Measurements from ENCODE around the gene ZFHX3.

The ZFHX3 gene

DNA sequence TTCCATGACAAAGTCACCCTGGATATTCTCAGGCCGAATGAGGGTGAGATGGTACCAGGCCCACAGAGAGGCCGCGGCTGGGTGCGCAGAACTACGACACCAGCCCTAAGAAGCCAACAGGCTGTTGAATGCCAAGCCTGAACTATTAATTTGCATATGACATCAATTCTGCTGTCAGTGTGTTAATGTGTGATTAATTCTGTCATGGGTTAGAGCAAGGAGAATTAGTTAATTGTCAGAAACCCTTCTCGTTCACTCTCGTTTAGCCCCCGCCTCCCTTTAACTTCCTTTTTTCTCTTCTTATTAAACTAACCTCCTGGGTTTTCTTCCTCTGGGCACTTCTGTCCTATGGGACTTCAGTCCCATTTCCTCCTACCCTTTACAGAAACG lies 123.4 kb downstream of the ZFHX3 start:
- no peak for DNase-seq

DNA sequence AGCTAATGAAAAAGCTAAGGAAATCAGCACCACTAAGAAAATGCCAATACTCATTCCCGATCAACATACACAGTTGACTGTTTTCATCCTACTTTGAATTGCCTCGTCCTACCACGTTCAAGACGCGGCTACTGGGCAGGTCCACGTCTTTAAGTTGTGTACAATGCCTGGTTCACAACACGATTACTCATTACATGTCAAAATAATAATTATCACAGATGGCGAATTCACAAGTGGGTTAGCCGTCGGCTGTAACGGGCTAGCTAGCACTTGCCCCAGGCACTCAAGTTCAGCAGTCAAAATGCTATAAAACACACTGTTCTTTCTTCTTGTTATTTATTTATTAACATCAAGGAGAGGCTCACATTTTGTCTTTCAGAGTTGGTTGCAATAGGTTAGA lies 124.2 kb downstream of the ZFHX3 start:
- DNase-seq, result no peak

DNA sequence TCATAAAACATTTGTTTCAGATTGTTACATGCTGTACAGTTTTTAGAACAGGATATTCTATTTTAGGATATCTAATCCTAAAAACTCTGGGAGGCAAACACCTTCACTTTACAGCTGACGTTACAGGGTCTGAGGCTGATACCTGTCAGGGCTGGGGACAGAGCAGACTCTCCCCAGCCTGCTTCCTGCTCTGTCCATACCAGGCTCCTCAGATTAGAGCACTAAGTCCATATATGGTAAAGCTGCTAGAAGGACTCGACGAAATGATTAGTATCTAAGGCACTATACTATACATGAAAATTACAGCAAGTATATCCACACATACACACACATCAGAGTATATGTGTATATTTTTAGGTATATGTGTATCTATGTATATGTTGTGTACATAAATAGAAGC lies 125.2 kb downstream of the ZFHX3 start:
- no peak for DNase-seq

DNA sequence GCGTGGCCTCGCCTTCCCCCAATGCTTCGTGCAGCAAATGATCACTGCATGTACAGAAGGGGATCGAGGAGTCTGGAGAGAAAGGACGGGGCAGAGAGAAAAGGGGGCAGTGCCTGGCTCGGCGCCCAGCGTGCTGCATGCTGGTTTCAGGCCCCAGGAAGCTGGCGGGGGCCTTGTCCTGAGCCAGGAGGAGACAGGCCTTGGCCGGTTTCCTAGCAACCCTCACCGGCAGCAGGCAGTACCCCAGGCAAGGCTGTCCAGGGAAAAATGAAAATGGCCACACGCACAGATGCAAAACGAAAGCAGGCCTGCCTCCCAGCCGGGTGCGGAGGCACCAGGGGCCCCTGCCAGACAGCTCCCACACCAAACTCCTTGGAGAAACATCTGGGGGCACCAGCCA lies 126.3 kb downstream of the ZFHX3 start:
- DNase-seq, result no peak

DNA sequence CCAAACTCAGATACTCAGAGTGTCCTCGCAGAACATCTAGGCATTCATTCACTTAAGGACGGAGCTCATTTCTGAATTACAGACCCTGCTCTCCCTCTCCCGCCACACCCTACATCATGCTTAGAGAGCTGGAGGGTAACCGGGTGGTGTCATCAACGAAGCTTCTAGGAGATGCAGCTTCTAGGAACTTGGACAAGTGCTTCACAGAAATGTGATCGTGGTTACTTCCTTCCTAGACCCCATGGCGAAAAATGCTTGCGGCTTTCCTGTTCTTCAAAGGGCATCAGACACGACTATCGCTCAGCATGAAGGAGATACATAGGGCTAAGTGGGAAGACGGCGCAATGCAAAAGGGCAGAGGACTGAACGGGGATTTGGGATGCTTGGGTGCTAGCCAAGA lies 126.8 kb downstream of the ZFHX3 start:
- no peak for DNase-seq

DNA sequence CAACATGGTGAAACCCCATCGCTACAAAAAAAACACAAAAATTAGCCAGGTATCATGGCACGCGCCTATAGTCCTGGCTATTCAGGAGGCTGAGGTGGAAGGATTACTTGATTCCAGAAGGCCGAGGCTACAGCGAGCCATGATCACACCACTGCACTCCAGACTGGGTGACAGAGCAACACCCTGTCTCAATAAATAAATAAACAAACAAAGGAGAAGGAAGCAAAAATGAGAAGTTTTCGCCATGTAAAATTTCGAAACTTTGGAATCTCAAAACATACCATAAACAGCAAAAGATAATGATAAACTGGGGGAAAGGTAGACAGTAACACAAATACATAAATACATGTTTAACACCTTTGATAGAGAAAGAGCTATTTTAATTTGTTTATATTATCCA lies 130.9 kb downstream of the ZFHX3 start:
- DNase-seq, result no peak

DNA sequence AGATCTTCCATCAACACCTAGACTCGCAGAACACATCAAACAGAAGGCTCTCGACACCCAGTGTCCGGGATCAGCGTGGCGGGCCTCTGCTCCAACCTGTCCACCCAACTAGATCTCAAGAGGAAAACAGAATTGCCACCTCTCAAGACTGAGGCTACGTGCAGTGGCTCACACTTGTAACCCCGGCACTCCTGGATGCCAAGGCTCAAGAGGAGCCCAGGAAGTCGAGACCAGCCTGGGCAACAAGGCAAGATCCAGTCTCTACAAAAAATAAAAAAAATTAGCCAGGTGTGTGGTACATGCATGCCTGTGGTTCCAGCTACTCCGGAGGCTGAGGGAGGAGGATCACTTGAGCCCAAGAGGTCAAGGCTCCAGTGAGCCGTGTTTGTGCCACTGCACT lies 132.6 kb downstream of the ZFHX3 start:
- no peak for DNase-seq

DNA sequence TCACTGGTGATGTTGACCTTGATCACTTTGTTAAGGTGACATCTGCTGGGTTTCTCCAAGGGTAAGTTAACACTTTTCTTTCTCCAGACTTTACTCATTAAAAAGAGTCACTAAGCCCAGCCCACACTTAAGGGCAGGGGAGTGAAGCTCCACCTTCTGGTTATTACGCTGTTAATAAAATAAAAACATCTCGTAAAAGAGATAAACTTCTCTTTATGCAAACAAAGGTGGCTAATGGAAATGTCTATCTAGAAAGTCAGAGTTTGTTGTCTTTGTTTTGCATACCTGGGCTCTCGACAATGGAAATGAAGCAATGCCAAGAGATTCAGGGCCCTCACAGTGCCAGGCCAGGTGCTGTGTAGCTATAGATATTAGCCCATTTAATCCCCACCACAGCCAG lies 134.4 kb downstream of the ZFHX3 start:
- peak; percentile 10 for DNase-seq

DNA sequence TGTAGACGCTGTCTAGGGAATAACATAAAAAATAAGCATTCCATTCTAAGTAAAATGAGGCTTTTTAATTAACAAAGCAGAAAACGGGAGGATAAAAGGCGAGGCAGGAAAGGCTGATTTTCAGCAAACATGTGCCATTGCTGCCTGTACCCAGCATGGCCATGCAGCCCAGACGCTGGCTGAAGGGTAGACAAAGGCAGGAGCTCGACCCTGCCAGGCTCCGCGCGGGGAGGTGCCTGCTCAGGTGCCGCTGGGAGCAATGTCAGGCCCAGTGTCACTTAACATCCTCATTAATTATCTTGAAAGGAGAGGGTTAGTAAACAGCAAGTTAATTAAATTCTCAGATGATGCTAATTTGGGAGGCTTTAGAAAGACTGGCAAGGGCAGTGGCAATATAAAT lies 136.0 kb downstream of the ZFHX3 start:
- no peak for DNase-seq

DNA sequence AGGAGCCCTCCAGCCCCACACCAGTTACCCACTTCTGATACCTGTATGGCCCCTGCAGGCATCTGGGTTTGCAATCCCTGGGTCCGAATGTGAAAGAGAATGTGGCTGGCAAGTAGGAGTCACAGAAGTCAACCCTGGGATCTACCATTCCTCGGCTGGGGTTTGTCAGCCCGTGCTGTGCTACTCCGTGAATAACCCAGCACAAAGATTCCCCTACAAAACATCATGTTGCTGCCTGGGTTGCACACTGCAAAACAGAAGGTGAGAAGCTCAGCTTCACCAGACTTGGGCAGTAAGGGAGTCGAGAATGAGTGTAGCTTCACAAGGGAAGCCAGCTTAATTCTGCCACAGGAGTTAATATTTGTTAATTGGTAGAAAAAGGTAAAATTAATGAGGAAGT lies 137.1 kb downstream of the ZFHX3 start:
- no peak for DNase-seq

DNA sequence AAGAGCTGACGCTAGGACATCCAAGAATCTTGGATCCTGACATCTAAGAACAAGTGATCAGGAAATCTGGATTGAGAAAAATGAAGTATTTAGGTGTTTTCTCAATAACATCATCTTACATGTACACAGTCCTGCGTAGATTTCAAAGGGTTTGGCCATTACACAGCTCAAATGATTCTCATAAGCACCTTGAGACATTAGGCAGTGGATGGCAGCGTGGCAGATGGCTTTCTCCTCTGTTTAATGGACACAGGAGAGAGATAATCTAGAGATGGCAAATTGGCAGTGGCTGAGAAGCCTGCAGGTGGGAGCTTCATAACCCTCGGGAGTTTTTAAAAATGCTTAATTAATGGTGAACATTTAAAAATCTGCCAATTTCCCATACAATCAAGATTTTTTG lies 137.5 kb downstream of the ZFHX3 start:
- no peak for DNase-seq

DNA sequence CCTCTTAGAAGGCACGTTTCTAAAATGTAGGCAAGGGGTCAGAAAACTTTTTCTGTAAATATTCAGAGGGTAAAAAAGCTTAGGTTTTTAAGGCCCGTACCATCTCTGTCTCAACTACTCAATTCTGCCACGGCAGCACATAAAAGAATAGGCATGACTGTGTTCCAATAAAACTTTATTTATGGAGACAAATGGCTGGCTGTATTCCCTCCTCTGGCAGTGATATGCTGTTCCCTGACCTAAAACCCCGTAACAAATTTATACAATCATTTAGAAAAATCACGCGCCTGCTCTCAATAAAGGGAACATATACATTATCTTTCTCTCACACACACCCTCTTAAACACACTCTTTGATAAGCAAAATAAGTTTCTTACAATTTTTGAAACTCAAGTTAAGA lies 138.7 kb downstream of the ZFHX3 start:
- no peak for DNase-seq

DNA sequence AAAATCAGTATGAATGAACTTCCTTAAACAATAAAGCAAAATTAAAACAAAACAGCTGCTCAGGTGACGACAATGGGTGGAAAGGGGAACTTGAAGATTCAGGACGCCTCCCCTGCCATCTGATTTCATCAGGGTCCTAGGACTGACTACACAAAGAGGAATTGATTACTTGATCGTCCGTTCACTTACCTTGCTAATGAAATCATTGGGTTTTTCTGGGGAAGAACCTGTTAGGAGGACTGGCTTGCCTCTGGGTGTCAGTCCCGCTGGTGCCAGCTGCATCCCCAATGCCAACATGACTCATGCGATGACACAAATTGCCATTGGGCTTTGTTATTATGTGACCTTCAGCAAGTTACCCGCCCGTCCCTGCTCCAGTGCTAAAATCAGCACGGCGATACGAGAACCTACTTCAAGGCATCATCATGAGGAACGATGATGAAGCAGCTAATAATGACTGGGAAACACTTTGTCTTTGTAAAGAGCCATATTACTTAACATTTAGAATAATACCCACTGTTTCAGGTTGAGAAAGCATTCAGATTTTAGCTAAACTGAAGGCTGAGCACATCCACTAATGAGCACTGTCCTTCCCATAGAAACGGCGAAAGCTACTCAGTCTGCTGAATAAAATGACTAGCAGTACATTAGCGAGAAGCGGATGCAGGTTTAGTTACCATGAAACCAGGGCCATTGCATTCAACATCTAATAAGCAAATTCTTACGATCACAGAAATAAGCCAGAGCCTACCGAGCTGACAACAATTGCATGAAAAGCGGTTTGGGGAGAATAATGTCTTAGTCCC lies 139.4 kb downstream of the ZFHX3 start:
- DNase-seq, result no peak

DNA sequence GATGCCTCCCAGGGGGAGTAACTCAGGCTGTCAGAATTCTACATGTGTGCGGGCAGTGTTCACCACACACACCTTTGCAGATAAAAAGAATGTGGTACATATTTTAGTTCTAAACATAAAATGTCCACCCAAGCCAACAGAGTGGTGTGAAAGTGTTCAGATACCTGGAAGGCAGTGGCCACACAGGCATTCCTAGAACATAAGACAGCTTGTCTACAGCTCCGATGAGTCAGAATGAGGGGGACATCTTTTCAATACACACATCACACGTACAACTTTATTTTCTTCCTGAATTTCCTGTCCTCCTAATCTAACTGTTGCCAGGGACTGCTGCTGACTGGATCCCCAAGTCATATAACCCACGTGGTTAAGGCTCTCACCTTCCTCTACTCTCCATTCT lies 142.3 kb downstream of the ZFHX3 start:
- DNase-seq, result no peak

DNA sequence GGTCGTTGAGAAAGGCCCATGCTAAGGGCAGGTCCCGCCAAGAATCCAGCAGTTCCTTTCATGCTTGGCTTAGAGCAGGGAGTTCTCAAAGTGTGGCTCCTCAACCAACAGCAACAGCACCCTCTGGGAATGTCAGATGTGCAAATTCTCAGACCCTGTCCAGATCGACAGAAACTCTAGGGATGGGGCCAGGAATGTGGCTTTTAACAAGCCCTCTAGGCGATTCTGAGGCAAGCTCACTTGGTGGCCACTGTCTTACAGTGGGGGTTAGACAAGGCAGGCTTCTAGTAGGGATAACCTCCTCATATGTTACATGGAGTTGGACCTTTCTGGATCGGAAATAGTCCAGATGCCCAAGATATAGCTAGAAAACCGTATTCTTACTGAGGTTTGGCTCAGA lies 144.8 kb downstream of the ZFHX3 start:
- DNase-seq, result no peak

DNA sequence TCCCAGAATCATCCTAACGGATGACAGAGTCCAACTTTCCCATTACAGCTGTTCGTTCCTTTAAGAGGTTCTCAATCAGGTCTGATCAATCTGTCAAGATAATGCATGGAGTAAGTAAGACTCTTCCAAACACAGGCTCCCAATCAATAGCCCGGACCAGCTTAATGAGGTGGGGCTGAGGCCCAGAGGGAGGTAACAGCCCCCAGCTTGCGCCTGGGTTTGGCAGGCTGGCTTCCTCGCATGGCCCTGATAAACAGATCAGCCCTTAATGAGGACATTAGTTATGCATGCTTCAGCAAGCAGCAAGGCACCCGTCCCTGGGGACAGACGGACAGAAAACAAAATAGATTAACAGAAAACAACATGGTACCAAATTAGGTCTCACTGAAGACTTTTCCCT lies 145.7 kb downstream of the ZFHX3 start:
- DNase-seq, result no peak

DNA sequence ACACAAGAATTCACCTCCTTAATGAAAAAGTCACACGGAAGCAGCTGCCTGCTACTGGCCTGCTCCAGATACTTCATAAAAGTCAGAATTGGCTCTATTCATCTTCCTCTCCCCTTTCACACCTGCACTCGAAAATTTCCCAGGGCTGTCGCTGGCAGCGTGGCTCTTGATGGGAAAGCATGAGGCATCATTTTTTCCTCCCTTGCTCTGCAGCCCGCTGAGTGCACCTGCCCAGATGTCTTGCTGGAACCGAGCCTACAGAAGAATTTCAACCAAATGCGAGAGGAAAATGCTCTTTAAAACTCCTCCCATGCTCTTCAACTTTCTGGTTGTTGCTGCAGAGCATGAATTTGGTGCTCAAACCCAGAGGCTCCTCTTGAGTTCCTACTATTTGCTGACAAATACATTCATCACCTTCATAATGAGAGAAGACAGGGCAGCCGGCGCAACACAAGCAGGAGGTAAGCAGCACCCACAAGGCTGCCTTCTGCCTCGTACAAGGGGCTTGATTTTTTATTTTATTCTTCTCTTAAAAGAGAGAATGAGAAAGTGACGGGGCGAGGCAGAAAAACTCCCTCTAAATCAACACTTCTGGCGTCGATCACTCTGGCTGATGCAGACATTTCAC lies 146.8 kb downstream of the ZFHX3 start:
- no peak for DNase-seq

DNA sequence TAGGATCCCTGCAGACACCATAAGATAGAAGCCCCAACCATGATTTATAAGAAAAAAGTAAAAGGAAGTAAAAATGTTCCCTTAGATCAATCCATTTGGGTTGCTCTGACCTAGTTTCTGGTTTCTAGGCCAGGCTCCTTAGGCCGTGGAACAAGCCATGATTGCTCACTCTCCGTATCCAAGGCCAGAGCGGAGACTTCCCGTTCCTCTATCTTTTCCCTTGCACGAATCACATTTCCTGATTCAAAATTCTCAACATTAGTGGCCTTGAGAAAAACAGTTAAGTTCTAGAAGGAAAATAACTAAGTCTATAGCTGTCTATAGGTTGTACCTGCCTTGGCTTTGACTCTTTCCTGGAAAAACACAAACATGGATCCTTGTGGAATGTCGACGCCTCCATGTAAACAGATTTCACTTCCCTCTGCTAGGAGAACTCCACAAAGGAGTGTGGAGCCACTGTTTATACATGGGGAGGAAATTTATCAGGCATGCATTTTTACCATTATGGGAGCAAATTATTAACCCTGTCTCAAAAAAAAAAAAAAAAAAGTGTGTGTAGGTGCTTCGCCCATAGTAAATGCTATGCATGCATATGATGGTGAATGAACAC lies 149.6 kb downstream of the ZFHX3 start:
- no peak for DNase-seq

DNA sequence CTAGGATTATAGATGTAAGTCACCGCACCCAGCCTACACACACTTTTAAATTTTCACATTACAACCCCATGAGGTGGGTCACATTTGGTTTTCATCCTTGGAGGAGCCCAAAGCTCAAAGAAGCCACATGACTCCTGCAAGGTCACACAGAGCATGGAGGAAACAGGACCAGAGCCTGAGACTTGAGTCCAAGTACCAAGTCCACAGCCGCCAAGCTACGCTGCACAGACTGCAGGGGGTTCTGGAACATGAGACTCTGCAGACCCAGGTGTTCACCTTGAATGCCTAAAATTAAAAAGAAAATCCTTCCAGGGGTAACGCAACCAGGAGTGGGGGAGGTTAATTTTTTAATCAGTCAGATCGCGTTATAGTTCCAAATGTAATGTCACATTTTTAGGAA lies 150.2 kb downstream of the ZFHX3 start:
- DNase-seq, result no peak

DNA sequence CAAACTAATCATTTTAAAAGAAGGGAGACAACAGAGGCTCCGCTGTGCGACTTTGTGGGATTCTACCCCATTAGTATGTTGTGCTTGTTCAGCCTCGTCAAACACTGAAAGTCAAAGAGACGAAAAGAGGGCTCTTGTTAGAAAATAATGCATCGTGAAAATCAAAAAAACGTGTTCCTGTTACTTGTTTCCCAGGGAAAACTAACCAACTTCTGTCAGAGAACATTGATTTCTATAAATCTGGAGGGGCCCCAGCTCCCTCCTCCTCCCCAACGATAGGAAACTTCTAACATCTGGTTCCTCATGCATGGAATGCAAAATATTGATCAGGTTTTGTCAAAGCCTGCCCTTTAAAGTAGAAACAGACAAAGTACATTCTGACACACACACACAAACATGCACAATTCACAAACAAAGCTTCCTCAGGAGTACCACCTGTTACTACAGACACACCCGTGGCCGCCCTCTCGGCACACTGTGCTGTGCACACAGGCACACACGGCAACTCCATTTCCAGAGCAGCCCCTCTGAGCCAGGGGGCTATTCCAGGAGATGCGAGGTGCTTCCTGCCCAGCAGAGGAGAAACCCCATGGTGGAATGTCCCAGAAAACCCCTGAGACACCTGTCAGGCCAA lies 151.3 kb downstream of the ZFHX3 start:
- DNase-seq, result no peak

DNA sequence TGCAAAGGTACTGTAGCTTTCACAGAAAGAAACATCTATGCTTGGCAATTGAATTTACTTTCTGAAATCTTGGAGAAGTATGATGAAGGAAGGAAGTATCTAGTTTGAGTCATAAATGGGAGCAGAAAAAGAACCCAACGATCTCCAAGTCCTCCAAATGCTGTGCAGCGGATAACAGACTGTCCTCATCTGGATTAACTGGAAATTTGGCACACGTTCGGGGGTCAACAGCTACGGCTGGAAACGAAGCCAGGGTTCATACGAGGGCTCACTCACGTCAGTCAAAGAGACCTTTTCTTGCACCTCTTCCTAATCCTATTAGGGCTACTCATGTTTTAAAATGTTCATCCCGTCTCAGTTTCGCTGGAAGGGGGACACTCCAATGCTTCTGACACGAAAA lies 152.0 kb downstream of the ZFHX3 start:
- DNase-seq, result no peak

DNA sequence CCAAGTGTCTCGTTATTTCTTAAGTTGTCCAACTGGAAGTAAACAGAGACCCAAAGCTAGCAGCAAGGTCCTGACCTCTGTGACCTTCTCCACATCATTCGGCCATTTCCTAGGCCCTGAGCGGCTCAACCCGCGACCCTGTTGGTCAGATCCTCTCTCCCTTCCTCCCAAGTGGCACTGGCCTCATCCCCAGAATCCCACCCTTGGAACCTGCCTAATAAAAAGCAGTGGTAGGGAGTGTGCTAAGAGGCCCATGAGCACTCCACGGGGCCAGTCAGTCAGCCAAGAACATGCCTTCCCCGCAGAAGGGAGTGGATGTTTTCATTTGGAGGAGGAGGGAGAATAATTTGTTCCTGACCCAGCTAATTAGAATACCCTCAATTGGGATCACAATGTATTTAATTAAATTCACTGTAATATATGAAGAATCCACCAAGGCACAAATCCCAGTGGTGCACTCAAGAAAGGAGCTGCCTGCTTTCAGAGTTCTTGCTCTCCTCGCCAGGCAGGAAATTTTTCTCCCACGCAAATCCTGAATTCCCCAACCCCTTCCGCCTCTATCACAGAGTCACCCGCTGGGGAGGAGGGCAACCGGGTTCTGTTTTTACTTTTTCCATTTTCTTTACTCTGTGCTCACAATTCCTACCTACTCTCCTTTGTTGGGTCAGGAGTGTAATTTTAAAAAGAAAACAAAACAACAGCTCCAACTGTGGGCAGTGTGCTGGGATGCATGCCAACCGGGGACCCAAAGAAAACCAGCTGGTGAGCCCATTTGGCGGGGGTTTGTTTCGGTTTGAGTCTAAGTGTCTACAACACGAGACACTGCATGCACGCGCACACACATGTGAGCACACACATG lies 153.4 kb downstream of the ZFHX3 start:
- no peak for DNase-seq

Measured in NCI-H1048 (cell line).